Measurements from ENCODE around the gene GLE1.
"Not testable (repeated sequence)": the region's sequence is repeated elsewhere in the genome, so short reads cannot be mapped to it uniquely, and the experiment has no call there.

Gene GLE1

GRCh38 chr9:128497824-128498610 lies 6.5 kb upstream of the GLE1 start:
- no peak for DNase-seq (ENCODE audit: low spot score)

- DNase-seq (ENCODE audit: low spot score) = no peak
Measured at GRCh38 chr9:128498911-128499310, 5.6 kb upstream of the GLE1 start.

- DNase-seq (ENCODE audit: low spot score) = no peak
Measured at GRCh38 chr9:128499920-128500319, 4.6 kb upstream of the GLE1 start.

- not testable (repeated sequence) for DNase-seq (ENCODE audit: low spot score)
Measured at GRCh38 chr9:128503415-128503825, 1.1 kb upstream of the GLE1 start.

- no peak for DNase-seq (ENCODE audit: low spot score)
Measured at GRCh38 chr9:128503870-128504269, 649 bp upstream of the GLE1 start.

- DNase-seq (ENCODE audit: low spot score) = no peak
Measured at GRCh38 chr9:128505414-128505765, 871 bp downstream of the GLE1 start.

GRCh38 chr9:128505906-128506305 lies 1.4 kb downstream of the GLE1 start:
- DNase-seq (ENCODE audit: low spot score) = not testable (repeated sequence)

GRCh38 chr9:128512820-128513219 lies 8.3 kb downstream of the GLE1 start:
- DNase-seq (ENCODE audit: low spot score) = no peak

- DNase-seq (ENCODE audit: low spot score) = no peak
Measured at GRCh38 chr9:128521956-128522355, 17.4 kb downstream of the GLE1 start.

- no peak for DNase-seq (ENCODE audit: low spot score)
Measured at GRCh38 chr9:128523199-128523925, 18.8 kb downstream of the GLE1 start.

GRCh38 chr9:128526720-128527119 lies 22.2 kb downstream of the GLE1 start:
- no peak for DNase-seq (ENCODE audit: low spot score)

- no peak for DNase-seq (ENCODE audit: low spot score)
Measured at GRCh38 chr9:128528445-128529160, 24.1 kb downstream of the GLE1 start.

- no peak for DNase-seq (ENCODE audit: low spot score)
Measured at GRCh38 chr9:128529191-128529590, 24.7 kb downstream of the GLE1 start.

- no peak for DNase-seq (ENCODE audit: low spot score)
Measured at GRCh38 chr9:128532581-128532980, 28.1 kb downstream of the GLE1 start.

- no peak for DNase-seq (ENCODE audit: low spot score)
Measured at GRCh38 chr9:128540634-128541360, 36.3 kb downstream of the GLE1 start.

GRCh38 chr9:128546504-128546903 lies 42.0 kb downstream of the GLE1 start:
- DNase-seq (ENCODE audit: low spot score) = no peak

GRCh38 chr9:128548876-128549275 lies 44.4 kb downstream of the GLE1 start:
- DNase-seq (ENCODE audit: low spot score) = no peak

GRCh38 chr9:128550226-128550625 lies 45.7 kb downstream of the GLE1 start:
- DNase-seq (ENCODE audit: low spot score) = no peak

GRCh38 chr9:128550770-128551656 lies 46.5 kb downstream of the GLE1 start:
- no peak for DNase-seq (ENCODE audit: low spot score)

GRCh38 chr9:128551657-128552152 lies 47.2 kb downstream of the GLE1 start:
- no peak for DNase-seq (ENCODE audit: low spot score)

GRCh38 chr9:128552153-128552743 lies 47.7 kb downstream of the GLE1 start, which contains the start of gene SPTAN1:
TSS of gene SPTAN1 (plus strand) at chr9:128552587. CDS start at chr9:128566741, 14,154 bp downstream.
- DNase-seq (ENCODE audit: low spot score) = peak; percentile 52
